Aorta (tissue), 5 donors: ENCODE results near the gene IRF2BP1. TPM values are rescaled to one million over a fixed set of nuclear protein-coding genes. Genes with fewer than 3 reads are reported as not detected.
A peak's percentile ranks its signal among the peaks of the same experiment; 100 is the strongest.

ENCODE experiments used
- ATAC-seq: fragments of 200-7000 bp; cut with Tn5 transposase; one replicate; pipeline ENCODE4 v1.9.1; 2022; ENCODE audit warnings: moderate library complexity; ENCODE audit not compliant: low FRiP score
- DNase-seq, 2 donors: peaks; one replicate each; pipeline ENCODE4 v3.0.0-alpha.2; 2020
- H3K27ac ChIP-seq, 2 donors: one replicate each; pipeline ENCODE4 v1.5.1; 2013; ENCODE audit warnings: low read length in 2 of 2, mild to moderate bottlenecking in 2 of 2, moderate library complexity in 2 of 2, control low read depth in 1 of 2, inconsistent platforms in 1 of 2, low read depth in 1 of 2
- H3K27me3 ChIP-seq, 2 donors: one replicate each; pipeline ENCODE4 v1.6.1; 2013; ENCODE audit warnings: control low read depth in 1 of 2, low read length in 1 of 2, mild to moderate bottlenecking in 1 of 2, moderate library complexity in 1 of 2; ENCODE audit not compliant: insufficient read depth in 2 of 2, control insufficient read depth in 1 of 2
- H3K36me3 ChIP-seq, 2 donors: one replicate each; pipeline ENCODE4 v1.6.1; 2013; ENCODE audit warnings: control low read depth in 1 of 2, low read length in 1 of 2, mild to moderate bottlenecking in 1 of 2; ENCODE audit not compliant: insufficient read depth in 2 of 2, control insufficient read depth in 1 of 2
- H3K4me1 ChIP-seq, 2 donors: one replicate each; pipeline ENCODE4 v1.6.1; 2013; ENCODE audit warnings: low read length in 2 of 2, control low read depth in 1 of 2, mild to moderate bottlenecking in 1 of 2, moderate library complexity in 1 of 2; ENCODE audit not compliant: insufficient read depth in 2 of 2, control insufficient read depth in 1 of 2
- H3K4me3 ChIP-seq, 2 donors: one replicate each; pipeline ENCODE4 v1.5.1; 2013; ENCODE audit warnings: low read length in 2 of 2, control low read depth in 1 of 2, mild to moderate bottlenecking in 1 of 2
- H3K9me3 ChIP-seq: one replicate; pipeline ENCODE4 v1.6.1; 2013; ENCODE audit warnings: mild to moderate bottlenecking, low read length; ENCODE audit not compliant: control insufficient read depth
- WGBS, 2 donors: extraction: QIAGEN DNeasy Blood & Tissue Kit; methylation state at CpG; one replicate each; pipeline ENCODE4 v1.1.7; 2013; 5-methylcytosine and 5-hydroxymethylcytosine counted together
- intact Hi-C, 2 donors: fragments of 100-400 bp; cut with DNase I; formaldehyde crosslinking; loops; one replicate each; pipeline versions ENCODE4 v1.14.2 to v1.15.0; 2022
- polyA plus RNA-seq, 2 donors: library from polyadenylated mRNA; stranded (reverse); fragments of 200-250 nt; gene quantifications; one replicate each; pipeline ENCODE4 v1.2.3, GENCODE V29; 2013
- total RNA-seq, 2 donors: library from RNA; stranded (reverse); fragmentation: NEBNext Ultra II Directional; extraction: Animal tissue kit (Norgen Biotek cat#: 25700); gene quantifications; one replicate each; pipeline ENCODE4 v1.2.1, GENCODE V29; 2021
- donor health status: healthy with polysubstance abuse.
- donor health status: Bipolar disorder and iron deficiency.
- donor health status: DM: no; HTN: no; CAD: no.
- donor health status: DM: no; HTN: no; CAD: no.
- donor health status: DM: yes; HTN: yes; CAD: no.

IRF2BP1 gene
- total and polyA plus RNA-seq, 4 donors, result 4.1 to 17.7 (median 14.5) TPM

DNA sequence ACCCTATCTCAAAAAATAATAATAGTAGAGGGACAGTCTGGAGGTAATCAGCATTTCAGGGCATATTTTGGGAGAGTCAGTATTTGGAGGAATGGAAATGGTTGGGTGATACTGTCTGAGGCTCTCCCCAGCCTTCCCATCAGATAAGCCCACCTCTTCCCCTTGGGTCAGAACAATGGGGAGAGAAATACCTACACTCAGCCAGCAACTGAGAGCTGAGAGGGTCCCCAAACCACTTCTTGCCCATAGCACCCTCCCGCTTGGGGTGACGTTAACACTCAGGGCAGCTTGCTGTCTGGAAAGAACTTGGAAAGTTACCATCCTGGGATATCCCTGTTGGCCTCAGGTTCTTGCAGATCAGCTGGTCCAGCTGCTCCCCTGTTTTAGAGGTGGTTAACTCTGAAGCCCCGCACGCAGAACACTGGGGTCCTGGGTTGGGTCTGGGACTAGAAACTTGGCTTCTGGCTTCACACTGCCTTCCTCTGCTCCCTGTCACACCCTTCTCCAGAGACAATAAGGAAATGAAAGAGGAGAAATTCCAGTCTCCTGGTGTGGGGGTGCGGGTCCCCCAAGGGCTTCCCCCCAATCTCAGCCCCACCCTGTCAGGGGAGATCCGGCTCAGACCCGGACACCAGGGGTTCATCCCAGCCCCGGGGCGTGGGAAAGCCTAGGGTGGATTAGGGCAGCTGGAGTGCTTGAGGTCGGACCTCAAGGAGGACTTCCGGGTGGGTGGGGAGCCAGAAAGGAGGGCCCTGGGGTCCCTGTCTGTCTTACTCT lies 19.4 kb downstream of the IRF2BP1 start:
- H3K4me3 ChIP-seq, result no peak overlapping the region
- ATAC-seq (no peak), DNase-seq (no peak)
- 68 to 70% methylated on average over 11 of the region's 11 CpGs for WGBS, 2 donors
- no peaks in the 10 kb centered on the region for H3K27me3 ChIP-seq
- no peaks in the 10 kb centered on the region for H3K4me1 ChIP-seq
- H3K27ac ChIP-seq, result no peak overlapping the region
- H3K36me3 ChIP-seq, result no peaks in the 10 kb centered on the region
- no peaks in the 10 kb centered on the region for H3K9me3 ChIP-seq
- intact Hi-C loops, result no loop called here

- H3K9me3 ChIP-seq, result no peaks in the 10 kb centered on the region
- 63 to 68% methylated on average over 9 of the region's 9 CpGs for WGBS, 2 donors
- DNase-seq (no peak), ATAC-seq (no peak)
- no peak overlapping the region for H3K27ac ChIP-seq
- intact Hi-C loops, result loop anchor here in 1 of 2 donors (2.0 kb wide), 1 partner anchor 65 kb away; no protein-coding TSS in a partner anchor
- H3K4me3 ChIP-seq, result no peak overlapping the region
- H3K36me3 ChIP-seq, result no peaks in the 10 kb centered on the region
- no peaks in the 10 kb centered on the region for H3K27me3 ChIP-seq
- H3K4me1 ChIP-seq, result no peaks in the 10 kb centered on the region
Observed at GRCh38 chr19:45865269-45865948, 20.5 kb downstream of the IRF2BP1 start.

DNA sequence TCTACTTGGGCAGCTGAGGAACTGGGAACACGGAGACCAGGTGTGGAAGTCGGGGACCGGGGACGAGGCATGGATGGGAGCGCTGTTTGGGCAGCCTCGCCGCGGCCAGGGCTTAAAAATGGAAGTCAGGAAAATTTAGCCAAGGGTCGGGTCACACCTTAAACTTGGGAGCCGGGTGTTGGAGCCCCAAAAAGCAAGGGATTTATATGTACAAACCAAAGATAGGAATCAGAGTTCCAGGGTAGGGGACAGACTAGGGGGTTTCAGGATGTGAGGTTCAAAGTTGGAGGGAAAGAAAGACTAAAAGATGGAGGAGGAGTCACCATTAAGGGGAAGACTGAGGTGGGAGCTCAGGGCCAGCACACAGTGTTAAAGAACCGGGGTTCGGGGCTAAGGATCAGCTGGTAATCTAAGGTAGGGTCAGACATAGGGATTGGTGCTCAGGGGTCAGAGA lies 21.3 kb downstream of the IRF2BP1 start:
- Histone ChIP-seq H3K4me3 (no peak overlapping the region), H3K36me3 (no peaks in the 10 kb centered on the region), H3K27ac (no peak overlapping the region), H3K9me3 (no peaks in the 10 kb centered on the region), H3K4me1 (no peaks in the 10 kb centered on the region), H3K27me3 (no peaks in the 10 kb centered on the region)
- intact Hi-C loops, result loop anchor here in 1 of 2 donors (2.0 kb wide), 1 partner anchor 66 kb away; no protein-coding TSS in a partner anchor
- WGBS, 2 donors, result 8 to 12% methylated on average over 12 of the region's 12 CpGs
- DNase-seq, result no peak
- ATAC-seq, result no peak

DNA sequence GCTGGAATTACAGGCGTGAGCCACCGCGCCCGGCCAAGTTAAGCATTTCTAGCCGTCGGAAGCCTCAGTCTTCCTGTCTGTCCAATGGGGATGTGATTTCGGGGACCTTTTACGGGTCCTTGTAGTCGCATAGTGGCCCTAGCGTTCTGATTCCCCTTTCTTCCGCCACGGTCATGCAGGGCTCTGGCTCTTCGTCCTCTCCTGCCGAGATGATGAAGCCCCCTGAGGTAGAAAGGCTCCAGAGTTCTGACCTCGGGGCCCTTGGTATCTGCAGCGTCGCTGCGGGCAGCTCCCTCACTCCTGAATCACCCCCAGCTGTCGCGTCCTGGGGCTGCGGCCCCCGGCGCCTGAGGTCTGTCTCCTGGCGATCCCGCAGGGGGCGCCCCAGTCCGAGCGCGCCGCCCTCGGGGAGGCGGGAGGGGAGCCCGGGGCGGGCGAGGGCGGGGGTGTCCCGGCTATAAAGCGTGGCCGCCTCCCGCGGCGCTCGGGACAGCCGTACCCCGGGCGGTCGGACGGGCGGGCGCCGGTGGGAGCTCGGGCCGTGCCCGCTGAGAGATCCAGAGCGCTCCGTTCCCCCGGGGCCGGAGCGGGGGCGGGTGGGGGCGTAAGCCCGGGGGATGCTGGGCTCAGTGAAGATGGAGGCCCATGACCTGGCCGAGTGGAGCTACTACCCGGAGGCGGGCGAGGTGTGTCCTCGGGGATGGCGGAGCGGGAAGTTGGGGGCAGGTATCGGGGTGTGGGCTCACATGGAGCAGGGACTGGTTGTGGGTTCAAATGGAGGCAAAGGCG lies 21.9 kb downstream of the IRF2BP1 start, which contains the start of gene FOXA3:
Gene FOXA3, plus strand, starts transcription at position 487 of the 789 bp plus-strand sequence. Its CDS starts 131 bp downstream, at position 618.
- WGBS, 2 donors, result 2% methylated on average over 58 to 71 of the region's 71 CpGs
- H3K27ac ChIP-seq, result no peak within 1 kb of the TSS

DNA sequence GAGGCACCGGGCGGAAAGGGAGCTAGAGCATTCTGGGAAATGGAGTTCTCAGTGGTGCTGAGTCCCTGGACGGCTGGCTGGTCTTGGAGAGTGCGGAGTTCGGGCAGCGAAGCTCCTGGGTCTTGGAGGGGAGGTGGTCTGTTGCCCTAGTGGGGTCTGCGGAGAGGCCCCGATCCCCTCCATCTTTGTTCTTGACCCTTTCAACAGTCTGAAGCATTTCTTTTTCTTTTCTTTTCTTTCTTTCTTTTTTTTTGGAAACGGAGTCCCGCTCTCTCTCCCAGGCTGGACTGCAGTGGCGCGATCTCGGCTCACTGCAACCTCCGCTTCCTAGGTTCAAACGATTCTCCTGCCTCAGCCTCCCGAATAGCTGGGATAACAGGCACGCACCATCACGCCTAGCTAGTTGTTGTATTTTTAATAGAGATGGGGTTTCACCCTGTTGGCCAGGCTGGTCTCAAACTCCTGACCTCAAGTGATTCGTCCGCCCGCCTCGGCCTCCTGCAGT lies 22.6 kb downstream of the IRF2BP1 start:
- DNase-seq, result no peak
- no peaks in the 10 kb centered on the region for H3K36me3 ChIP-seq
- no peaks in the 10 kb centered on the region for H3K27me3 ChIP-seq
- no peak for ATAC-seq
- intact Hi-C loops, result no loop called here
- H3K4me3 ChIP-seq, result no peak overlapping the region
- no peak overlapping the region for H3K27ac ChIP-seq
- H3K4me1 ChIP-seq, result no peaks in the 10 kb centered on the region
- H3K9me3 ChIP-seq, result no peaks in the 10 kb centered on the region
- 2 to 3% methylated on average over 22 of the region's 22 CpGs for WGBS, 2 donors

More for the DNA sequence above, 21.9 kb downstream of the IRF2BP1 start, which contains the start of gene FOXA3:
- DNase-seq (peak in 1 of 2 donors; percentile 84), ATAC-seq (peak; percentile 55)
- intact Hi-C loops, result loop anchor here in 1 of 2 donors (2.0 kb wide), 1 partner anchor 67 kb away; no protein-coding TSS in a partner anchor
- Histone ChIP-seq H3K36me3 (no peaks in the 10 kb centered on the region), H3K27me3 (no peaks in the 10 kb centered on the region), H3K9me3 (no peaks in the 10 kb centered on the region), H3K4me3 (no peak within 1 kb of the TSS), H3K4me1 (no peaks in the 10 kb centered on the region)

DNA sequence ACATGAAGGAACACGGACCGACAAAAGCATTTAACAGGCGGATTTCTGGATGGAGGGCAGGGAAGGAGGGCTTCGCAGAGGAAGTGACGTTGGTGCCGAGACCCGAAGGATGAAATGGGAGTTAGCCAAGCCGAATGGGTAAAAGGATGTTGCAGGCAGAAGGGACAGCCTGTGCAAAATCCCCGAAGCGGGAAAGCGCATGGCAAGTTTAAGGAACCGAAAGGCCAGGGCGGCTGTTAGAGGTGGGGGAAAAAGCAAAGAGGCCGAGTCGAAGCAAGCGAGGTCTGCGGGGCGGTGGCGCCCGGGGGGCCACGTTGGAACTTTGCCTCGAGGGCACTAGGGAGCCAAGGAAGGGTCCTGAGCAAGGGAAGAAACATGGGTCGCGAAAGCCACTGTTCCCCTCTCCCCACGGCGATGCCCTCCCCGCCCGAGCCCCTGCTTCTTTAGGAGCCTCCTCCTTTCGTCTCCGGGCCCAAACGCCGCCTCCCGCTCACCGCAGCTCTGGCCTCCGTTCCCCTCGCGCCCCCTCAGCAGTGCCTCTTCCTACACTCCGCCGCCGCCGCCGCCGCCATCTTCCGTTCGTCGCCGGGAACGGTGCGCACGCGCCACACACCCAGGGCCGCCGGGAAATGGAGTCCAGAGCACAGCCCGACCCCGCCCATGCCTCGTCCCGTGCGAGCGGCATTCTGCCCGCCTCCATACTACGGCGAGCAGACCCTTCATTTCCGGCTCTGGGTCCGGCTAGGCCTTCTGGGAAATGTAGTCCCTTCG lies 23.2 kb downstream of the IRF2BP1 start, which contains the start of gene SYMPK:
Gene SYMPK, minus strand, starts transcription at position 584 of the 771 bp plus-strand sequence. CDS start 8,652 bp downstream, outside the sequence.
- WGBS, 2 donors, result 0% methylated on average over 65 of the region's 65 CpGs

GRCh38 chr19:45862271-45862563 lies 23.7 kb downstream of the IRF2BP1 start:
- H3K27me3 ChIP-seq, result no peaks in the 10 kb centered on the region
- intact Hi-C loops, result no loop called here
- H3K9me3 ChIP-seq, result no peaks in the 10 kb centered on the region
- H3K27ac ChIP-seq, result peak overlapping the region in 1 of 2 donors; percentile 93
- H3K4me1 ChIP-seq, result no peaks in the 10 kb centered on the region
- no peaks in the 10 kb centered on the region for H3K36me3 ChIP-seq
- H3K4me3 ChIP-seq, result peak overlapping the region; percentile 59 to 81
- 0 to 1% methylated on average over 11 of the region's 11 CpGs for WGBS, 2 donors
- DNase-seq, result no peak
- no peak for ATAC-seq

More for the DNA sequence above, 23.2 kb downstream of the IRF2BP1 start, which contains the start of gene SYMPK:
- ATAC-seq, result peak; percentile 99
- peak; percentile 99 to 100 for DNase-seq
- Histone ChIP-seq H3K4me1 (no peaks in the 10 kb centered on the region), H3K27me3 (no peaks in the 10 kb centered on the region), H3K4me3 (peak within 1 kb of the TSS; percentile 59 to 81), H3K27ac (peak within 1 kb of the TSS in 1 of 2 donors; percentile 93), H3K9me3 (no peaks in the 10 kb centered on the region), H3K36me3 (no peaks in the 10 kb centered on the region)
- intact Hi-C loops, result no loop called here
